ENCODE results near the gene PGM5. TPM values are rescaled to one million over a fixed set of nuclear protein-coding genes. Genes with fewer than 3 reads are reported as not detected.

Gene PGM5
- total RNA-seq, 3 donors from 2014 or later (not counting 1 experiment from before 2014, with no cell fraction given), result 0.43 to 1.8 TPM; not detected in 1

GRCh38 chr9:68577774-68578591 is 221.6 kb downstream of the PGM5 start:
- H3K4me3 ChIP-seq (ENCODE audit: low read length), result no peak overlapping the region
- no peak overlapping the region for H3K27ac Mint-ChIP-seq
- H3K36me3 ChIP-seq (ENCODE audit: control insufficient read depth, insufficient read depth, low read length), result no peaks in the 10 kb centered on the region
- 68% methylated on average over 6 of the region's 7 CpGs for WGBS (ENCODE audit: insufficient coverage)
- no peak overlapping the region for H3K27ac ChIP-seq (ENCODE audit: low read length)
- DNase-seq, result no peak
- ATAC-seq, result no peak
- no peak for TF ChIP-seq CTCF (IDR thresholded peaks at IDR 0.05)
- H3K4me3 Mint-ChIP-seq, result no peak overlapping the region
- intact Hi-C loops (cut with micrococcal nuclease), result no loop called here
- H3K9me3 Mint-ChIP-seq, result no peaks in the 10 kb centered on the region
- H3K9me3 ChIP-seq (ENCODE audit: control insufficient read depth, insufficient read depth, low read length), result no peaks in the 10 kb centered on the region
- no peaks in the 10 kb centered on the region for H3K4me1 Mint-ChIP-seq
- no peaks in the 10 kb centered on the region for H3K27me3 ChIP-seq (ENCODE audit: control insufficient read depth, insufficient read depth, low read length)
- peaks cover 6 to 22% of the 10 kb centered on the region in 2 donors for H3K27me3 Mint-ChIP-seq (ENCODE audit: low read depth in 2 of 2)
- no peaks in the 10 kb centered on the region for H3K4me1 ChIP-seq (ENCODE audit: control insufficient read depth, insufficient read depth, low read length)
- H3K36me3 Mint-ChIP-seq, result no peaks in the 10 kb centered on the region

Other genes starting within 250 kb of the PGM5 start
- 10 to 100 TPM in 2 of 3 donors, 1 to 10 TPM in 1; 7.0 to 17.0 (median 13.5) TPM for gene ZNG1C, start 114.6 kb upstream of the PGM5 start, total RNA-seq
- gene FOXD4L3, start 53.7 kb upstream of the PGM5 start, total RNA-seq, result not detected
- not detected for gene TMEM252, start 184.3 kb downstream of the PGM5 start, total RNA-seq